Liver (tissue), 9 donors: ENCODE data around the gene TBC1D9B. TPM values are rescaled to one million over a fixed set of nuclear protein-coding genes. Genes with fewer than 3 reads are reported as not detected.

Experiments
- DNase-seq: peaks from one replicate; pipeline ENCODE4 v3.0.0-alpha.2; 2017; ENCODE audit warnings: low spot score
- H3K27ac ChIP-seq, 2 donors: one replicate each; pipeline ENCODE4 v1.7.0; 2013; ENCODE audit warnings: inconsistent platforms in 2 of 2, low read length in 2 of 2, control low read depth in 1 of 2, low read depth in 1 of 2, mild to moderate bottlenecking in 1 of 2
- H3K27me3 ChIP-seq, 4 donors: one replicate each; pipeline versions ENCODE4 v1.6.1 to v1.7.0; 2013; ENCODE audit warnings: low read length in 3 of 4, inconsistent platforms in 1 of 4, mild to moderate bottlenecking in 1 of 4, moderate library complexity in 1 of 4; ENCODE audit not compliant: control insufficient read depth in 4 of 4, insufficient read depth in 4 of 4
- H3K36me3 ChIP-seq, 4 donors: one replicate each; pipeline versions ENCODE4 v1.6.1 to v1.7.0; 2013; ENCODE audit warnings: low read length in 3 of 4, mild to moderate bottlenecking in 3 of 4, low read depth in 1 of 4, moderate library complexity in 1 of 4; ENCODE audit not compliant: control insufficient read depth in 4 of 4, insufficient read depth in 3 of 4
- H3K4me1 ChIP-seq, 4 donors: one replicate each; pipeline versions ENCODE4 v1.6.1 to v1.7.0; 2013; ENCODE audit warnings: low read length in 3 of 4, mild to moderate bottlenecking in 3 of 4, moderate library complexity in 1 of 4; ENCODE audit not compliant: control insufficient read depth in 4 of 4, insufficient read depth in 4 of 4
- H3K4me3 ChIP-seq, 3 donors: one replicate each; pipeline versions ENCODE4 v1.6.1 to v1.7.0; 2013; ENCODE audit warnings: low read length in 3 of 3, control low read depth in 1 of 3, low read depth in 1 of 3, mild to moderate bottlenecking in 1 of 3
- H3K9ac ChIP-seq, 2 donors: one replicate each; pipeline ENCODE4 v1.7.0; 2013; ENCODE audit warnings: low read length in 2 of 2, mild to moderate bottlenecking in 2 of 2, moderate library complexity in 2 of 2, control low read depth in 1 of 2, low read depth in 1 of 2
- H3K9me3 ChIP-seq, 4 donors: one replicate each; pipeline versions ENCODE4 v1.6.1 to v1.7.0; 2013; ENCODE audit warnings: low read length in 3 of 4; ENCODE audit not compliant: control insufficient read depth in 4 of 4
- EGR1 ChIP-seq, 2 donors: IDR thresholded peaks; 2 replicates each; pipeline ENCODE4 v1.6.1; 2016 to 2018; ENCODE audit warnings: antibody characterized with exemption in 2 of 2, low read depth in 2 of 2
- FOXA2 ChIP-seq: IDR thresholded peaks from 2 replicates; pipeline ENCODE4 v1.6.1; 2016; ENCODE audit warnings: antibody characterized with exemption
- GABPA ChIP-seq, 2 donors: IDR thresholded peaks in 1 of 2; conservative IDR thresholded peaks in 1 of 2; 2 replicates each; pipeline ENCODE4 v1.6.1; 2016; ENCODE audit warnings: antibody characterized with exemption in 2 of 2, mild to moderate bottlenecking in 1 of 2, moderate library complexity in 1 of 2
- HNF4A ChIP-seq, 2 donors: conservative IDR thresholded peaks; 2 replicates each; pipeline ENCODE4 v1.6.1; 2016; ENCODE audit warnings: antibody characterized with exemption in 2 of 2, mild to moderate bottlenecking in 2 of 2
- HNF4G ChIP-seq: IDR thresholded peaks from 2 replicates; pipeline ENCODE4 v1.6.1; 2016; ENCODE audit warnings: antibody characterized with exemption
- JUND ChIP-seq, 2 donors: IDR thresholded peaks; 2 replicates each; pipeline ENCODE4 v1.6.1; 2016; ENCODE audit warnings: antibody characterized with exemption in 2 of 2
- NR2F2 ChIP-seq: IDR thresholded peaks from 2 replicates; pipeline ENCODE4 v1.6.1; 2016; ENCODE audit warnings: antibody characterized with exemption
- RAD21 ChIP-seq, 2 donors: IDR thresholded peaks; 2 replicates each; pipeline ENCODE4 v1.6.1; 2016; ENCODE audit warnings: antibody characterized with exemption in 2 of 2, mild to moderate bottlenecking in 2 of 2
- TAF1 ChIP-seq: conservative IDR thresholded peaks from 2 replicates; pipeline ENCODE4 v1.6.1; 2016; ENCODE audit warnings: antibody characterized with exemption, mild to moderate bottlenecking
- YY1 ChIP-seq: IDR thresholded peaks from 2 replicates; pipeline ENCODE4 v1.6.1; 2016; ENCODE audit warnings: antibody characterized with exemption, mild to moderate bottlenecking
- WGBS: extraction: QIAGEN DNeasy Blood & Tissue Kit; methylation state at CpG from one replicate; pipeline ENCODE4 v1.1.7; 2013; 5-methylcytosine and 5-hydroxymethylcytosine counted together
- polyA plus RNA-seq, 2 donors: library from polyadenylated mRNA; stranded (reverse) in 1 of 2; unstranded in 1 of 2; fragments of 200-250 nt in 1 of 2; fragments of >200 nt in 1 of 2; fragmentation: Nextera tagmentation in 1 of 2; extraction: Ambion mirVana in 1 of 2; gene quantifications; one replicate each; pipeline versions ENCODE4 v1.2.1 to v1.2.3, GENCODE V29; 2013 to 2015
- total RNA-seq, 2 donors: library from RNA; depleted of rRNA; stranded (reverse); fragments of >200 nt; gene quantifications; one replicate each; pipeline ENCODE4 v1.2.3, GENCODE V29; 2014
- TF ChIP-seq, protein P1 (sequence below): IDR thresholded peaks from 2 replicates; pipeline ENCODE4 v1.6.1; 2016; ENCODE audit warnings: antibody characterized with exemption
- TF ChIP-seq, protein P2 (sequence below): IDR thresholded peaks from 2 replicates; pipeline ENCODE4 v1.6.1; 2016; ENCODE audit warnings: antibody characterized with exemption, mild to moderate bottlenecking
- TF ChIP-seq, protein P3 (sequence below): fragments of 150-350 bp; IDR thresholded peaks from 2 replicates; pipeline ENCODE4 v1.5.1; 2017; ENCODE audit warnings: improper control_type of control experiment, low read depth, low read length; ENCODE audit not compliant: missing input control
- TF ChIP-seq, protein P4 (sequence below): IDR thresholded peaks from 2 replicates; pipeline ENCODE4 v1.6.1; 2016; ENCODE audit warnings: antibody characterized with exemption
- TF ChIP-seq, protein P5 (sequence below): IDR thresholded peaks from 2 replicates; pipeline ENCODE4 v1.6.1; 2016; ENCODE audit warnings: antibody characterized with exemption
- donor health status: healthy.
- donor health status: healthy.
- donor health status: healthy.
- donor health status: healthy.
- donor health status: healthy.

The TBC1D9B gene
- total and polyA plus RNA-seq, 4 donors: 23.1 to 55.4 (median 38.7) TPM

DNA sequence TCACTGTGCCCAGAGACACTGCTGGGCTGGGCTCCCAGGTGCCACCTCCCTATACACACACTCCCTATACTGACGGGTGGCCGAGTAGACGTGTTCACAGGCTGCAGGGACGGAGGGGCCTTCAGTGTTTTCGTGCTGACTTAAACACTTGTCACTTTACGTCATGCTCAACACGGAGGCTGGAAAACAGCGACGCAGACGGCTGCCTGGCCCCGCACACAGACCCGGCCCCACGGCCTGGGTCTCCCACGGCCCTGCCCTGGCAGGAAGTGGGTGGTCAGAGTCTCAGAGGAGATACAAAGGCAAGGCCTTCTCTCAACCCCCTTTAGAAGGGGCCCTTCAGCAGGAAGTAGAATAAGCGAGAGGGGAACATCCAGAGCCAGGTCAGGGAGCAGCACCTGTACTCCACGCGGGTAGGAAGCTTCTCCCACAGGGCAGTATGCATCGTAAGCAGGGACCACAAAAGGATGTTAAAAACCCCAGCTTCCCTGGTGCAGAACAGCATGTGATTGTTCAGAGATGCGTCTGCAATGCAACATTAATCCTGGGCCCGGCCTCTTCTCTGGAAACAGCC lies 11.9 kb upstream of the TBC1D9B start:
- Histone ChIP-seq H3K27me3 (no peaks in the 10 kb centered on the region), H3K9ac (no peak overlapping the region), H3K27ac (no peak overlapping the region), H3K4me3 (no peak overlapping the region), H3K4me1 (no peaks in the 10 kb centered on the region), H3K36me3 (no peaks in the 10 kb centered on the region), H3K9me3 (no peaks in the 10 kb centered on the region)
- 88% methylated on average over 20 of the region's 20 CpGs for WGBS
- DNase-seq: no peak
- TF ChIP-seq TAF1: no peak
- no peak for TF ChIP-seq FOXA2
- TF ChIP-seq NR2F2: no peak
- no peak for TF ChIP-seq HNF4A (conservative IDR thresholded peaks at IDR 0.05)
- TF ChIP-seq, protein P1, sequence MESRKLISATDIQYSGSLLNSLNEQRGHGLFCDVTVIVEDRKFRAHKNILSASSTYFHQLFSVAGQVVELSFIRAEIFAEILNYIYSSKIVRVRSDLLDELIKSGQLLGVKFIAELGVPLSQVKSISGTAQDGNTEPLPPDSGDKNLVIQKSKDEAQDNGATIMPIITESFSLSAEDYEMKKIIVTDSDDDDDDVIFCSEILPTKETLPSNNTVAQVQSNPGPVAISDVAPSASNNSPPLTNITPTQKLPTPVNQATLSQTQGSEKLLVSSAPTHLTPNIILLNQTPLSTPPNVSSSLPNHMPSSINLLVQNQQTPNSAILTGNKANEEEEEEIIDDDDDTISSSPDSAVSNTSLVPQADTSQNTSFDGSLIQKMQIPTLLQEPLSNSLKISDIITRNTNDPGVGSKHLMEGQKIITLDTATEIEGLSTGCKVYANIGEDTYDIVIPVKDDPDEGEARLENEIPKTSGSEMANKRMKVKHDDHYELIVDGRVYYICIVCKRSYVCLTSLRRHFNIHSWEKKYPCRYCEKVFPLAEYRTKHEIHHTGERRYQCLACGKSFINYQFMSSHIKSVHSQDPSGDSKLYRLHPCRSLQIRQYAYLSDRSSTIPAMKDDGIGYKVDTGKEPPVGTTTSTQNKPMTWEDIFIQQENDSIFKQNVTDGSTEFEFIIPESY: no peak
- TF ChIP-seq JUND (IDR thresholded peaks at IDR 0.05): no peak
- no peak for TF ChIP-seq YY1
- no peak for TF ChIP-seq HNF4G
- no peak for TF ChIP-seq EGR1 (IDR thresholded peaks at IDR 0.05; ENCODE audit: low read depth in 2 of 2)
- TF ChIP-seq GABPA (IDR thresholded peaks at IDR 0.05 in 1 of 2, conservative IDR thresholded peaks at IDR 0.05 in 1 of 2): no peak
- TF ChIP-seq, protein P2, sequence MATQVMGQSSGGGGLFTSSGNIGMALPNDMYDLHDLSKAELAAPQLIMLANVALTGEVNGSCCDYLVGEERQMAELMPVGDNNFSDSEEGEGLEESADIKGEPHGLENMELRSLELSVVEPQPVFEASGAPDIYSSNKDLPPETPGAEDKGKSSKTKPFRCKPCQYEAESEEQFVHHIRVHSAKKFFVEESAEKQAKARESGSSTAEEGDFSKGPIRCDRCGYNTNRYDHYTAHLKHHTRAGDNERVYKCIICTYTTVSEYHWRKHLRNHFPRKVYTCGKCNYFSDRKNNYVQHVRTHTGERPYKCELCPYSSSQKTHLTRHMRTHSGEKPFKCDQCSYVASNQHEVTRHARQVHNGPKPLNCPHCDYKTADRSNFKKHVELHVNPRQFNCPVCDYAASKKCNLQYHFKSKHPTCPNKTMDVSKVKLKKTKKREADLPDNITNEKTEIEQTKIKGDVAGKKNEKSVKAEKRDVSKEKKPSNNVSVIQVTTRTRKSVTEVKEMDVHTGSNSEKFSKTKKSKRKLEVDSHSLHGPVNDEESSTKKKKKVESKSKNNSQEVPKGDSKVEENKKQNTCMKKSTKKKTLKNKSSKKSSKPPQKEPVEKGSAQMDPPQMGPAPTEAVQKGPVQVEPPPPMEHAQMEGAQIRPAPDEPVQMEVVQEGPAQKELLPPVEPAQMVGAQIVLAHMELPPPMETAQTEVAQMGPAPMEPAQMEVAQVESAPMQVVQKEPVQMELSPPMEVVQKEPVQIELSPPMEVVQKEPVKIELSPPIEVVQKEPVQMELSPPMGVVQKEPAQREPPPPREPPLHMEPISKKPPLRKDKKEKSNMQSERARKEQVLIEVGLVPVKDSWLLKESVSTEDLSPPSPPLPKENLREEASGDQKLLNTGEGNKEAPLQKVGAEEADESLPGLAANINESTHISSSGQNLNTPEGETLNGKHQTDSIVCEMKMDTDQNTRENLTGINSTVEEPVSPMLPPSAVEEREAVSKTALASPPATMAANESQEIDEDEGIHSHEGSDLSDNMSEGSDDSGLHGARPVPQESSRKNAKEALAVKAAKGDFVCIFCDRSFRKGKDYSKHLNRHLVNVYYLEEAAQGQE: no peak
- TF ChIP-seq, protein P3, sequence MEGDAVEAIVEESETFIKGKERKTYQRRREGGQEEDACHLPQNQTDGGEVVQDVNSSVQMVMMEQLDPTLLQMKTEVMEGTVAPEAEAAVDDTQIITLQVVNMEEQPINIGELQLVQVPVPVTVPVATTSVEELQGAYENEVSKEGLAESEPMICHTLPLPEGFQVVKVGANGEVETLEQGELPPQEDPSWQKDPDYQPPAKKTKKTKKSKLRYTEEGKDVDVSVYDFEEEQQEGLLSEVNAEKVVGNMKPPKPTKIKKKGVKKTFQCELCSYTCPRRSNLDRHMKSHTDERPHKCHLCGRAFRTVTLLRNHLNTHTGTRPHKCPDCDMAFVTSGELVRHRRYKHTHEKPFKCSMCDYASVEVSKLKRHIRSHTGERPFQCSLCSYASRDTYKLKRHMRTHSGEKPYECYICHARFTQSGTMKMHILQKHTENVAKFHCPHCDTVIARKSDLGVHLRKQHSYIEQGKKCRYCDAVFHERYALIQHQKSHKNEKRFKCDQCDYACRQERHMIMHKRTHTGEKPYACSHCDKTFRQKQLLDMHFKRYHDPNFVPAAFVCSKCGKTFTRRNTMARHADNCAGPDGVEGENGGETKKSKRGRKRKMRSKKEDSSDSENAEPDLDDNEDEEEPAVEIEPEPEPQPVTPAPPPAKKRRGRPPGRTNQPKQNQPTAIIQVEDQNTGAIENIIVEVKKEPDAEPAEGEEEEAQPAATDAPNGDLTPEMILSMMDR: no peak

DNA sequence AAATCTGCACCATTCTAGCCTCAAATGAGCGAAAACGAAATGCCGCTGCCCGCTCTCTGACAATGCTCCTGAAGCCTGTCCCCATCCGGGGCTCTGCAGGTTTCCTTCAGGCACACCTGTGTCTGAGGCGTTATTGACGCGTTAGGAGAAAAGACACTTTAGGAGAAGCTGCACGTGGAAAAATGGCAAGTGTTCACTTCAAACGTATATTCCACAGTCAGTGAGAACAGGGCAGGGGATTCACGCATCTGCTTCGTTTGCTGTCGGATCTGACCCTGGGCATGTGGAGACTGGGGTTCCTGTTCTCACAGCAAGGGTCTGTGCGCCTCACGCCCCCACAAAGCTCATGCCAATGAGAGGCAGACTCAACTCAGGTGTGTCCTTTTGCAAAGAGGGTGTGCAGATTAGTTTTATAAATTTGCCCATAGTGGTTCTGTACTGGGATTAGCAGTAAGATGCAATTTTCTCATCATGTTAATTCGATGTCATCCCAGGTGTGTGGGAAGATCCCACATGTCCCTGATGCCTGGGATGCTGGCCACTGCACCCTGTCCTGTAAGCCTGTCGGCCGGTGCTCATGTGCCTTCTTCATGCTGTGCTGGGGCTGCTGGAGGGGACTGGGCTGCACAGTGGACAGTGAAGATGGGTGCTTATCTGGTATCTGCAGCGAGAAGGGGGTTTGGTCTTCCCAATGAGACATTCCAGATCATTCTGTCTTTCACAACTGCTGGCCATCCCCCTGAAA lies 11.2 kb upstream of the TBC1D9B start:
- DNase-seq: no peak
- H3K9me3 ChIP-seq: no peaks in the 10 kb centered on the region
- H3K4me1 ChIP-seq: no peaks in the 10 kb centered on the region
- H3K9ac ChIP-seq: no peak overlapping the region
- no peaks in the 10 kb centered on the region for H3K36me3 ChIP-seq
- no peak overlapping the region for H3K4me3 ChIP-seq
- 93% methylated on average over 19 of the region's 19 CpGs for WGBS
- TF ChIP-seq, protein P4, sequence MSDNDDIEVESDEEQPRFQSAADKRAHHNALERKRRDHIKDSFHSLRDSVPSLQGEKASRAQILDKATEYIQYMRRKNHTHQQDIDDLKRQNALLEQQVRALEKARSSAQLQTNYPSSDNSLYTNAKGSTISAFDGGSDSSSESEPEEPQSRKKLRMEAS: no peak
- TF ChIP-seq, protein P5, sequence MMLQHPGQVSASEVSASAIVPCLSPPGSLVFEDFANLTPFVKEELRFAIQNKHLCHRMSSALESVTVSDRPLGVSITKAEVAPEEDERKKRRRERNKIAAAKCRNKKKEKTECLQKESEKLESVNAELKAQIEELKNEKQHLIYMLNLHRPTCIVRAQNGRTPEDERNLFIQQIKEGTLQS: no peak
- TF ChIP-seq JUND (IDR thresholded peaks at IDR 0.05) (no peak), HNF4A (conservative IDR thresholded peaks at IDR 0.05) (no peak), FOXA2 (no peak), HNF4G (no peak), GABPA (IDR thresholded peaks at IDR 0.05 in 1 of 2, conservative IDR thresholded peaks at IDR 0.05 in 1 of 2) (no peak), YY1 (no peak), RAD21 (IDR thresholded peaks at IDR 0.05) (no peak)
- TF ChIP-seq, protein P1: no peak
- TF ChIP-seq, protein P2: no peak
- no peak overlapping the region for H3K27ac ChIP-seq
- H3K27me3 ChIP-seq: no peaks in the 10 kb centered on the region
